Gastrocnemius medialis (tissue), 4 donors: ENCODE results near the gene GNAI3. TPM values are rescaled to one million over a fixed set of nuclear protein-coding genes. Genes with fewer than 3 reads are reported as not detected.

ENCODE experiments used
- ATAC-seq, 2 donors: fragments of 150-250 bp; one replicate each; pipeline ENCODE4 v1.9.1; 2016
- DNase-seq, 2 donors: peaks; one replicate each; pipeline ENCODE4 v3.0.0-alpha.2; 2019
- H3K27ac ChIP-seq, 4 donors: fragments of 200-600 bp; sonication (generic); 1 replicate in 1 of 4; 2 replicates in 3 of 4; pipeline ENCODE4 v1.5.1; 2016 to 2018; ENCODE audit warnings: mild to moderate bottlenecking in 2 of 4, moderate library complexity in 1 of 4
- H3K27me3 ChIP-seq, 3 donors: fragments of 200-600 bp; sonication (generic) in 2 of 3; 1 replicate in 1 of 3; 2 replicates in 2 of 3; pipeline versions ENCODE4 v1.5.1 to v1.6.0; 2016 to 2019; ENCODE audit warnings: mild to moderate bottlenecking in 1 of 3, moderate library complexity in 1 of 3
- H3K36me3 ChIP-seq, 2 donors: fragments of 200-600 bp; sonication (generic) in 1 of 2; one replicate each; pipeline ENCODE4 v1.5.1; 2017 to 2018
- H3K4me1 ChIP-seq, 2 donors: fragments of 200-600 bp; sonication (generic) in 1 of 2; one replicate each; pipeline ENCODE4 v1.5.1; 2016 to 2017; ENCODE audit warnings: mild to moderate bottlenecking in 2 of 2
- H3K4me3 ChIP-seq, 4 donors: fragments of 200-600 bp; sonication (generic) in 3 of 4; 1 replicate in 1 of 4; 2 replicates in 3 of 4; pipeline ENCODE4 v1.5.1; 2016 to 2019; ENCODE audit warnings: mild to moderate bottlenecking in 2 of 4
- H3K9me3 ChIP-seq, 3 donors: fragments of 200-600 bp; sonication (generic) in 2 of 3; 1 replicate in 1 of 3; 2 replicates in 2 of 3; pipeline ENCODE4 v1.5.1; 2016 to 2019
- CTCF ChIP-seq, 5 experiments: fragments of 450-650 bp in 3 of 5; fragments of 200-600 bp in 2 of 5; sonication (generic) in 2 of 5; IDR thresholded peaks in 4 of 5; conservative IDR thresholded peaks in 1 of 5; 1 replicate in 4 of 5; 2 replicates in 1 of 5; pipeline ENCODE4 v1.5.1; 2016 to 2019; ENCODE audit warnings: antibody characterized with exemption in 5 of 5, mild to moderate bottlenecking in 3 of 5, moderate library complexity in 3 of 5
- POLR2A ChIP-seq, 2 donors: fragments of 450-650 bp; IDR thresholded peaks; one replicate each; pipeline ENCODE4 v1.6.1; 2017; ENCODE audit warnings: antibody characterized with exemption in 2 of 2, mild to moderate bottlenecking in 2 of 2, moderate library complexity in 2 of 2
- in situ Hi-C, 4 donors: fragments of 200-750 bp; cut with MboI; loops; one replicate each; pipeline versions ENCODE4 v1.15.0 to v1.8.0; 2017; ENCODE audit warnings: low sequenced_read_pairs in 4 of 4
- intact Hi-C: fragments of 100-400 bp; cut with DNase I; formaldehyde crosslinking; loops from one replicate; pipeline ENCODE4 v1.15.1; 2023; ENCODE audit warnings: low total_unique reads
- total RNA-seq, 4 donors: library from RNA; depleted of rRNA; stranded (reverse); fragments of >200 nt; gene quantifications; one replicate each; pipeline versions ENCODE4 v1.1.0 to v1.2.3, GENCODE V29; 2016

Gene GNAI3
- total RNA-seq, 4 donors from 2014 or later, result 0.90 to 2.5 (median 1.8) TPM

GRCh38 chr1:109625176-109625575 lies 76.8 kb downstream of the GNAI3 start:
- Histone ChIP-seq H3K36me3 (peaks cover 0 to 18% of the 10 kb centered on the region in 2 donors), H3K27ac (no peak overlapping the region), H3K27me3 (no peaks in the 10 kb centered on the region), H3K4me3 (no peak overlapping the region), H3K4me1 (peaks cover 0 to 8% of the 10 kb centered on the region in 2 donors), H3K9me3 (no peaks in the 10 kb centered on the region)
- no peak for TF ChIP-seq POLR2A (IDR thresholded peaks at IDR 0.05)
- no peak for TF ChIP-seq CTCF (IDR thresholded peaks at IDR 0.05 in 4 of 5, conservative IDR thresholded peaks at IDR 0.05 in 1 of 5)
- in situ Hi-C loops (loop anchor here (10.0 kb wide), 2 partner anchors 80 to 360 kb away; partner anchors contain the start of genes GNAI3 (in 3 of the 4) and AHCYL1 (in 1 of the 4)), intact Hi-C loops (no loop called here)
- DNase-seq (no peak), ATAC-seq (no peak)

GRCh38 chr1:109625601-109626560 lies 77.5 kb downstream of the GNAI3 start:
- no peaks in the 10 kb centered on the region for H3K9me3 ChIP-seq
- no peak overlapping the region for H3K4me3 ChIP-seq
- H3K27ac ChIP-seq, result no peak overlapping the region
- no peaks in the 10 kb centered on the region for H3K27me3 ChIP-seq
- H3K4me1 ChIP-seq, result peaks cover 0 to 7% of the 10 kb centered on the region in 2 donors
- intact Hi-C loops (no loop called here), in situ Hi-C loops (loop anchor here (10.0 kb wide), 2 partner anchors 81 to 359 kb away; partner anchors contain the start of genes GNAI3 (in 3 of the 4) and AHCYL1 (in 1 of the 4))
- peaks cover 0 to 21% of the 10 kb centered on the region in 2 donors for H3K36me3 ChIP-seq
- ATAC-seq, result no peak
- TF ChIP-seq CTCF (IDR thresholded peaks at IDR 0.05 in 4 of 5, conservative IDR thresholded peaks at IDR 0.05 in 1 of 5) (no peak), POLR2A (IDR thresholded peaks at IDR 0.05) (no peak)
- DNase-seq, result no peak

- Histone ChIP-seq H3K9me3 (no peaks in the 10 kb centered on the region), H3K27ac (no peak overlapping the region), H3K36me3 (peaks cover 0 to 28% of the 10 kb centered on the region in 2 donors), H3K4me1 (peaks cover 0 to 3% of the 10 kb centered on the region in 2 donors), H3K4me3 (no peak overlapping the region), H3K27me3 (no peaks in the 10 kb centered on the region)
- intact Hi-C loops, result no loop called here
- in situ Hi-C loops, result loop anchor here (10.0 kb wide), 2 partner anchors 82 to 358 kb away; partner anchors contain the start of genes GNAI3 (in 3 of the 4) and AHCYL1 (in 1 of the 4)
- no peak for TF ChIP-seq CTCF (IDR thresholded peaks at IDR 0.05 in 4 of 5, conservative IDR thresholded peaks at IDR 0.05 in 1 of 5)
- TF ChIP-seq POLR2A (IDR thresholded peaks at IDR 0.05), result no peak
- DNase-seq (no peak), ATAC-seq (no peak)
These were observed 78.4 kb downstream of the GNAI3 start for GRCh38 chr1:109626682-109627408.

- no peak for TF ChIP-seq CTCF (IDR thresholded peaks at IDR 0.05 in 4 of 5, conservative IDR thresholded peaks at IDR 0.05 in 1 of 5)
- no peak for TF ChIP-seq POLR2A (IDR thresholded peaks at IDR 0.05)
- DNase-seq, result no peak
- intact Hi-C loops (no loop called here), in situ Hi-C loops (loop anchor here (10.0 kb wide), 2 partner anchors 83 to 357 kb away; partner anchors contain the start of genes GNAI3 (in 3 of the 4) and AHCYL1 (in 1 of the 4))
- Histone ChIP-seq H3K27ac (no peak overlapping the region), H3K4me3 (no peak overlapping the region), H3K9me3 (no peaks in the 10 kb centered on the region), H3K36me3 (peaks cover 0 to 28% of the 10 kb centered on the region in 2 donors), H3K4me1 (peaks cover 0 to 3% of the 10 kb centered on the region in 2 donors), H3K27me3 (no peaks in the 10 kb centered on the region)
- ATAC-seq, result no peak
These were observed 79.4 kb downstream of the GNAI3 start for GRCh38 chr1:109627692-109628399.
